GM18505 (cell line): ENCODE data around the gene PRKCA.

Experiments
- ATAC-seq: cut with Tn5 transposase; IDR thresholded peaks from one replicate; pipeline ENCODE4 v1.9.1; 2021; ENCODE audit not compliant: unreplicated experiment
- POLR2A ChIP-seq: IDR thresholded peaks from 4 replicates; pipeline ENCODE4 v1.6.1; 2011; ENCODE audit warnings: borderline replicate concordance; ENCODE audit not compliant: insufficient read depth, insufficient read length; ENCODE audit errors: extremely low read depth

The PRKCA gene

GRCh38 chr17:66775881-66776400, 473.5 kb downstream of the PRKCA start:
- ATAC-seq, result no peak
- no peak for TF ChIP-seq POLR2A

- TF ChIP-seq POLR2A, result no peak
- ATAC-seq, result no peak
Measured at GRCh38 chr17:66776999-66777688, 474.7 kb downstream of the PRKCA start.

GRCh38 chr17:66777689-66778225, 475.3 kb downstream of the PRKCA start:
- no peak for TF ChIP-seq POLR2A
- ATAC-seq, result no peak

- ATAC-seq, result no peak
- no peak for TF ChIP-seq POLR2A
Measured at GRCh38 chr17:66778531-66779236, 476.3 kb downstream of the PRKCA start.

- ATAC-seq, result no peak
- TF ChIP-seq POLR2A, result no peak
Measured at GRCh38 chr17:66779237-66779606, 476.8 kb downstream of the PRKCA start.

- no peak for ATAC-seq
- TF ChIP-seq POLR2A, result no peak
Measured at GRCh38 chr17:66781135-66781534, 478.7 kb downstream of the PRKCA start.

- TF ChIP-seq POLR2A, result no peak
Measured at GRCh38 chr17:66782851-66783250, 480.4 kb downstream of the PRKCA start.

GRCh38 chr17:66783656-66784381, 481.4 kb downstream of the PRKCA start:
- TF ChIP-seq POLR2A, result no peak
- ATAC-seq, result no peak

More at GRCh38 chr17:66782851-66783250, 480.4 kb downstream of the PRKCA start:
- ATAC-seq, result no peak

- no peak for TF ChIP-seq POLR2A
- ATAC-seq, result no peak
Measured at GRCh38 chr17:66784621-66785364, 482.4 kb downstream of the PRKCA start.

- no peak for ATAC-seq
- no peak for TF ChIP-seq POLR2A
Measured at GRCh38 chr17:66786107-66786506, 483.7 kb downstream of the PRKCA start.

GRCh38 chr17:66787914-66788313, 485.5 kb downstream of the PRKCA start:
- TF ChIP-seq POLR2A, result no peak

GRCh38 chr17:66789093-66789492, 486.7 kb downstream of the PRKCA start:
- TF ChIP-seq POLR2A, result no peak
- ATAC-seq, result no peak

More at GRCh38 chr17:66787914-66788313, 485.5 kb downstream of the PRKCA start:
- ATAC-seq, result no peak
